ENCODE results near the gene ZMYM2. TPM values are rescaled to one million over a fixed set of nuclear protein-coding genes. Genes with fewer than 3 reads are reported as not detected.

ZMYM2 gene
- polyA plus RNA-seq, 3 donors = 99.7 to 129 (median 120) TPM

- DNase-seq (ENCODE audit: extremely low read depth in 1 of 11, low read depth in 9 of 11, low spot score in 4 of 11) = no peak
These were observed 167.2 kb downstream of the ZMYM2 start for GRCh38 chr13:20125783-20126165.

DNA sequence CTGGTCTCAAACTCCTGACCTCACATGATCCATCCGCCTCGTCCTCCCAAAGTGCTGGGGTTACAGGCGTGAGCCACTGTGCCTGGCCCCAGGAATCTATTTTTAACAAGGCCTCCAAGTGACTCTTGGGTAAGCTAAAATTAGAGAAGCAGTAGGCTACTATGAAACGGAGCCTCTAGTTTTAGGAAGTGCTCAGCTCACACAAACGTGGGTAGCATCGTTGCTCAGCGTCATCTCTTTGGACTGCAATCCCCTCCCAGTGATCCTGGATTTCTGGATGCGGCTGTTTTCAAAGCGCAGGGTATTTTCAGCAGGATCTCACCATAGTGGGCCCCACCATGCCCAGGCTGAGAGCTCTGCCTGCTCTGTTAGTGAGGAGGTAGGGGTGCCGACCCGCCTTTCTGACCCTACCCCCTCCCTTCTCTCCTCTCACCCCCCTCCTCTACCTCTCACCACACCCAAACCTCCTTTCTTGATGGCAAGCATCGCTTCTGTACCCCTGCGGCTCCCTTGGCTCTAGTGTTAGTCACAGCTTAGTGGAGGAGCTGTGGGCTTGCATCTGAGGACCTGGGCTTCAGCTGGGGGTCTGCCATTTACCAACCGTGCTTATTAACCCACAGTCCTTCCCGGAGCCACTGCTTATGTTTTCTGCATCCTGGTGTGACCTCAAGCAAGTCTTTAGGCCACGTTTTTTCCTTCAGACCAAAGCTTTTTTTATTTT, 168.2 kb downstream of the ZMYM2 start:
- no peak for DNase-seq (ENCODE audit: extremely low read depth in 1 of 11, low read depth in 9 of 11, low spot score in 4 of 11)

DNA sequence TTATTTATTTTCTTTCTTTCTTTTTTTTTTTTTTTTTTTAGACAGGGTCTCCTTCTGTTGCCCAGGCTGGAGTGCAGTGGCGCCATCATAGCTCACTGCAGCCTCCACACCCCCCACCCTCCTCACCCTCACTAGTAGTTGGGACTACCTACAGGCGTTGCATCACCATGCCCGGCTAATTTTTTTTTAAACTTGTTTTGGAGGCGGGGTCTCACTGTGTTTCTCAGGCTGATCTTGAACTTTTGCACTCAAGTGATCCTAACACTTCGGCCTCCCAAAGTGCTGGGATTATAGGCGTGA, 168.7 kb downstream of the ZMYM2 start:
- no peak for DNase-seq (ENCODE audit: extremely low read depth in 1 of 11, low read depth in 9 of 11, low spot score in 4 of 11)

GRCh38 chr13:20127562-20128458, 169.3 kb downstream of the ZMYM2 start:
- peak in 3 of 11 donors; percentile 41 to 55 (median 45) for DNase-seq (ENCODE audit: extremely low read depth in 1 of 11, low read depth in 9 of 11, low spot score in 4 of 11)

DNA sequence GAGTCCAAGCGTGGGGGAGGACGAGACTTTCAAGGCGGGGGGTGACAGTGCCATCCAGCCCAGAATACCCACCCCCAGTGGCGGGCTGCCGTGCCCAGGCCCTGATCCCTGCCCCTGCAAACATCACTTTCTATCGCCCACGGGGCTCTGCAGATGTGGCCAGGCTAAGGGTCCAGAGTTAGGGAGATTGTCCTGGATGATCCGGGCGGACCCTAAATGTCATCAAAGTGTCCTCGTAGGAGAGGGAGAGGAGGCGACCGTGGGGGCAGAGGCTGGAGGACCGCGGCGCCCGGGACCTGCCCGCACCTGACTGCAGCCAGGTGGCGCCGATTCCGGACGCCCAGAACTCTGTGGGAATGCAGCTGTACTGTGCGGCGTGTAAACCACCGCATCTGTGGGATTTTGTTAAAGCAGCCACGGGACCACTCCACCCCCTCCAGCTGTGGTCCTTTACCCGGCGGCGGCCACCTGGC, 170.0 kb downstream of the ZMYM2 start:
- DNase-seq (ENCODE audit: extremely low read depth in 1 of 11, low read depth in 9 of 11, low spot score in 4 of 11) = no peak

GRCh38 chr13:20129076-20129475, 170.5 kb downstream of the ZMYM2 start:
- DNase-seq (ENCODE audit: extremely low read depth in 1 of 11, low read depth in 9 of 11, low spot score in 4 of 11) = no peak

DNA sequence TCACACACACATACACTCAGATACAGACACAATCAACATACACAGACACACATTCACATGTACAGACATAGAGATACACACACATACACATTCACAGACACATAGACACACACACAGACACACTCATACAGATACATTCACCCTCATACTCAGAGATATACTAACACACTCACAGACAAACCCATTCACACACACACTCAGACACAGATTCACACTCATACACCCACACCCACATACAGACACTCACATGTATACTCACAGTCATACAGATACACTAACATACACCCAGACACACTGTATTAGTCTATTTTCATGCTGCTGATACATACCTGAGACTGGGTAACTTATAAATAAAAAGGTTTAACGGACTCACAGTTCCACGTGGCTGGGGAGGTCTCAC, 171.5 kb downstream of the ZMYM2 start:
- no peak for DNase-seq (ENCODE audit: extremely low read depth in 1 of 11, low read depth in 9 of 11, low spot score in 4 of 11)

DNA sequence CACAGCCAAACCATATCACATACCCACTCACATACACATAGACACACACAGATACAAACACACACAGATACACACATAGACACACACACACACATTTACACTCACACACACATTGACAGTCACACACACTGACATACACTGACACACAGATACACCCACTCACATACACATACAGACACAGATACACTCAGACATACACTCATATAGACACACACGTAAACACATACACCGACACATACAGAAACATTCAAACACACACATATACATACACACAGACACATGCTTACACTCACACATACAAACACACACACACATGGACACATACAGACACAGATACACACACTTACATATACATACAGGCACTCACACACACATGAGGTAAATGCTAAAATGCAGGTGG, 172.1 kb downstream of the ZMYM2 start:
- no peak for DNase-seq (ENCODE audit: extremely low read depth in 1 of 11, low read depth in 9 of 11, low spot score in 4 of 11)

GRCh38 chr13:20131057-20131832, 172.7 kb downstream of the ZMYM2 start:
- no peak for DNase-seq (ENCODE audit: extremely low read depth in 1 of 11, low read depth in 9 of 11, low spot score in 4 of 11)

DNA sequence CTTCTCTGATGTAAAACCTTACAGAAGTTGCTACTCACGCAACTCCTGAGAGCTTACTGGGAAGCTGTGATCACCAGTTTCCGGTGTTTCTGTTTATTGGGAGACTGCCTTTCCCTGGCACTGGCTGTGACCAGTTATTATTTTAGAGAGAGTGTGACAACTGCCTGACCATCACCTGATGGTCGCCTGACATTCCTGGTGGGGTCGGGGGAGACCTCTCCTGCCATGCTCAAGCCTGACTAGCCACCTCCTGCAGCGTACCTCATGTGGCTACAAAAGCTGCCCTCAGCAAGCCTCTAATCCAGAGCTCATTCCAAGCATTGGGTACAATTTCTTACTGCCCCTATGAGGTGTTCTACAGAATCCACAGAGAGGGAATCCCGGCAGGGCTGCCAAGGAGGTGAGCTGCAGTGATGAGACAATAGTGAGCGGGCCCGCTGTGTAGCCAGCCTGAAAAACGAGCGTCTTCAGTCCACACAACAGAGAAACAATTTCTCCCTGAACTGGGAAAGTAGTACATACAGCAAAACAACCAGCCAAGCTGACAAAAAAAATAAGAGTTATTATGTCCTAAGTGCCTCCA, 173.6 kb downstream of the ZMYM2 start:
- no peak for DNase-seq (ENCODE audit: extremely low read depth in 1 of 11, low read depth in 9 of 11, low spot score in 4 of 11)

DNA sequence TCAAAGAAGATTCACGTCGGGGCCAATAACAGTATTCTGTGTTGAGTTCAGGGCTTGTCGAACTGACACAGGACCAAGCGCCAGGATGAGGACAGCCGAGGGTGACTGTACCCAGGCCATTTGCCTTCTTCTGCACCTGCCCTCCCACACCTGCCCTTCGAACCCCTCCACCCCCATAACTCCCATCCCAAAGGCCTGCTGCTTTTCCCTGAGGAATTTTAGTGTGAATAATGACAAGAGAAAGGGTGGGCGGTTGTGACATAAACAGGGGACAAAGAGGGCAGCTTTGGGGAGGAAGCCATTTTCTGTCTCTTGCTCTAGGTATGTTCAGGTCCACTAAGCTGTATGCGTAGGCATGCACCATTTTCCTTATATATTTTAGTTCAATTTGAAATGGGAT, 176.2 kb downstream of the ZMYM2 start:
- no peak for DNase-seq (ENCODE audit: extremely low read depth in 1 of 11, low read depth in 9 of 11, low spot score in 4 of 11)

- no peak for DNase-seq (ENCODE audit: extremely low read depth in 1 of 11, low read depth in 9 of 11, low spot score in 4 of 11)
These were observed 178.5 kb downstream of the ZMYM2 start for GRCh38 chr13:20136781-20137703.

DNA sequence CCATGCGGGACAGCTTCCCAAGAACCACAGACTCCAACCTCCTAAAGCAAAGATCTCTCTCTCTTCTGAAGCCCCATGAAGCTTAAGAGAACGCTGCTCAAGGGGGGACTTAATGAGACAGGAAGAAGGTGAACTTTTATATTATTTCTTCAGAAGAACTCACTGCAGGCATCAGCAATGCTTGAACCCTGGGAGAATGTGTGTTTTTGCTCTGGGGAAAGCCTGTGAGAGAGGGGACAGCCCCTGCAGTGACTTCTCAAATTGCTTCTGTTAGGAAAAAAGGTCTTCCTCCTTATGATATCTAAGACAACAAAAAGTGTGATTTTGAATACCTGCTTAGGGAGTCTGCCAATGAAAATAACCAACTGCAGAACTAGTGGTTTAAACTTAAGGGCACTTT, 179.3 kb downstream of the ZMYM2 start:
- no peak for DNase-seq (ENCODE audit: extremely low read depth in 1 of 11, low read depth in 9 of 11, low spot score in 4 of 11)

GRCh38 chr13:20140487-20140886, 182.0 kb downstream of the ZMYM2 start:
- DNase-seq (ENCODE audit: extremely low read depth in 1 of 11, low read depth in 9 of 11, low spot score in 4 of 11) = no peak

Other genes with a start within 250 kb of the ZMYM2 start
- gene PSPC1, start 175.8 kb upstream of the ZMYM2 start, polyA plus RNA-seq (ENCODE audit: insufficient read length in 3 of 3) = 10 to 100 TPM; 74.3 to 85.3 (median 75.0) TPM
- 10 to 100 TPM; 18.2 to 26.5 (median 25.0) TPM for gene ZMYM5, start 95.1 kb upstream of the ZMYM2 start, polyA plus RNA-seq (ENCODE audit: insufficient read length in 3 of 3)
- gene GJA3, start 202.3 kb downstream of the ZMYM2 start, polyA plus RNA-seq (ENCODE audit: insufficient read length in 3 of 3) = 10 to 100 TPM; 10.9 to 13.8 (median 11.6) TPM
- 1 to 10 TPM; 3.8 to 4.6 (median 4.3) TPM for gene GJB2, start 234.2 kb downstream of the ZMYM2 start, polyA plus RNA-seq (ENCODE audit: insufficient read length in 3 of 3)

Data from renal cortex interstitium (tissue), 11 donors.